ENCODE measurements around the gene TENM4. TPM values are rescaled to one million over a fixed set of nuclear protein-coding genes. Genes with fewer than 3 reads are reported as not detected.

Gene TENM4
- total and polyA plus RNA-seq, 4 donors = 24.8 to 70.5 (median 38.1) TPM

GRCh38 chr11:79367844-79368243 is 73.0 kb downstream of the TENM4 start:
- Histone ChIP-seq H3K36me3 (ENCODE audit: control insufficient read depth, insufficient read depth, low read length) (no peaks in the 10 kb centered on the region), H3K27me3 (ENCODE audit: control insufficient read depth, insufficient read depth, low read length) (no peaks in the 10 kb centered on the region), H3K4me1 (ENCODE audit: control insufficient read depth, insufficient read depth, low read length) (peaks cover 4% of the 10 kb centered on the region), H3K4me3 (ENCODE audit: low read depth, low read length) (no peak overlapping the region), H3K27ac (ENCODE audit: low read depth, low read length) (no peak overlapping the region), H3K9me3 (ENCODE audit: control insufficient read depth, insufficient read depth, low read length) (no peaks in the 10 kb centered on the region)
- 86% methylated on average over 4 of the region's 4 CpGs for WGBS (ENCODE audit: insufficient coverage)
- DNase-seq (ENCODE audit: low read depth in 4 of 6, low spot score in 6 of 6) = no peak

DNA sequence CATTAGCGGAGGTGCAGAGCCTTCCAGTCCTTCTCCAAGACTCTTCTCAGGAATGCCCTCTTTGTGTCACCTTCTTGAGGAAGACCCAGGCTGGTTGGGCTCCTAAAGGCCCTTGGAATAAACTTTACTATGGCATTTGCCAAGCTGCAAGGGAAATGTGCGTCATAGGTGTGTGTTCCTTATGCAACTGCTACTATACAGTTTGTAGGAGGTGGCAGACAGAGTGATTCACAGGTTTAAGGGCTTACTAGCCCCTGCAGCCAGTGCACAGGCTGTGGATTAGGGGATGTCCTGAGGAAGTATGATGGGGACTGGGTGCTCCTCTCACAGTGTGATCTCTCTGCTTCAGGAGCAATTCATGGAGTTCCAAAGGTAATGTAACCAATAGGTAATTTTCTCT is 74.6 kb downstream of the TENM4 start:
- Histone ChIP-seq H3K9me3 (ENCODE audit: control insufficient read depth, insufficient read depth, low read length) (no peaks in the 10 kb centered on the region), H3K4me3 (ENCODE audit: low read depth, low read length) (no peak overlapping the region), H3K4me1 (ENCODE audit: control insufficient read depth, insufficient read depth, low read length) (peaks cover 4% of the 10 kb centered on the region), H3K27me3 (ENCODE audit: control insufficient read depth, insufficient read depth, low read length) (no peaks in the 10 kb centered on the region), H3K36me3 (ENCODE audit: control insufficient read depth, insufficient read depth, low read length) (no peaks in the 10 kb centered on the region), H3K27ac (ENCODE audit: low read depth, low read length) (no peak overlapping the region)
- DNase-seq (ENCODE audit: low read depth in 4 of 6, low spot score in 6 of 6) = no peak
- WGBS (ENCODE audit: insufficient coverage) = 92% methylated on average over 2 of the region's 2 CpGs

- H3K27ac ChIP-seq (ENCODE audit: low read depth, low read length) = no peak overlapping the region
- no peaks in the 10 kb centered on the region for H3K27me3 ChIP-seq (ENCODE audit: control insufficient read depth, insufficient read depth, low read length)
- 92% methylated on average over 2 of the region's 5 CpGs for WGBS (ENCODE audit: insufficient coverage)
- no peak for DNase-seq (ENCODE audit: low read depth in 4 of 6, low spot score in 6 of 6)
- H3K9me3 ChIP-seq (ENCODE audit: control insufficient read depth, insufficient read depth, low read length) = no peaks in the 10 kb centered on the region
- H3K4me1 ChIP-seq (ENCODE audit: control insufficient read depth, insufficient read depth, low read length) = no peaks in the 10 kb centered on the region
- H3K36me3 ChIP-seq (ENCODE audit: control insufficient read depth, insufficient read depth, low read length) = no peaks in the 10 kb centered on the region
- no peak overlapping the region for H3K4me3 ChIP-seq (ENCODE audit: low read depth, low read length)
Measured at GRCh38 chr11:79363861-79364378, 76.9 kb downstream of the TENM4 start.

DNA sequence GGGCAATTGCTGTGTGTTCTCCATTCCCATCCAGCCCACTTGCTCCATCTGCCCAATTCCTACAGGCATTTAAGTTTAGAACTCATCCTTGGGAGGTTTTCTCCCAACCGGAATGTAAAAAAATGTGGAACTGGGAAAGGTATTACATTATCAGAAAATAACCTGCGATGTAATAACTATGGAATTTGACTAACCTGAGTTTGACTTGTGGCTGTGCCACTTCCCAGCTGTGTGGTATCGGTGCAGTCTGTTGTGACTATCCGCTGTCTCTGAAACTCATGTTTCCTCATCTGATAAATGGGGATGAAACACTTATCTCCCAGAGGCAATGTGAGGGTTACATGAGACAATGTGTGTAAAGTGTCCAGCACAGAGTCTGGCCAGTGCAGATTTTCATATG is 77.6 kb downstream of the TENM4 start:
- Histone ChIP-seq H3K27me3 (ENCODE audit: control insufficient read depth, insufficient read depth, low read length) (no peaks in the 10 kb centered on the region), H3K4me3 (ENCODE audit: low read depth, low read length) (no peak overlapping the region), H3K27ac (ENCODE audit: low read depth, low read length) (no peak overlapping the region), H3K4me1 (ENCODE audit: control insufficient read depth, insufficient read depth, low read length) (no peaks in the 10 kb centered on the region), H3K9me3 (ENCODE audit: control insufficient read depth, insufficient read depth, low read length) (no peaks in the 10 kb centered on the region), H3K36me3 (ENCODE audit: control insufficient read depth, insufficient read depth, low read length) (no peaks in the 10 kb centered on the region)
- WGBS (ENCODE audit: insufficient coverage) = 97% methylated on average over 4 of the region's 4 CpGs
- no peak for DNase-seq (ENCODE audit: low read depth in 4 of 6, low spot score in 6 of 6)

GRCh38 chr11:79362821-79363220 is 78.0 kb downstream of the TENM4 start:
- H3K36me3 ChIP-seq (ENCODE audit: control insufficient read depth, insufficient read depth, low read length) = no peaks in the 10 kb centered on the region
- 92% methylated on average over 2 of the region's 4 CpGs for WGBS (ENCODE audit: insufficient coverage)
- no peak overlapping the region for H3K27ac ChIP-seq (ENCODE audit: low read depth, low read length)
- no peaks in the 10 kb centered on the region for H3K4me1 ChIP-seq (ENCODE audit: control insufficient read depth, insufficient read depth, low read length)
- H3K27me3 ChIP-seq (ENCODE audit: control insufficient read depth, insufficient read depth, low read length) = no peaks in the 10 kb centered on the region
- no peaks in the 10 kb centered on the region for H3K9me3 ChIP-seq (ENCODE audit: control insufficient read depth, insufficient read depth, low read length)
- no peak for DNase-seq (ENCODE audit: low read depth in 4 of 6, low spot score in 6 of 6)
- H3K4me3 ChIP-seq (ENCODE audit: low read depth, low read length) = no peak overlapping the region

- H3K4me1 ChIP-seq (ENCODE audit: control insufficient read depth, insufficient read depth, low read length) = no peaks in the 10 kb centered on the region
- DNase-seq (ENCODE audit: low read depth in 4 of 6, low spot score in 6 of 6) = peak in 1 of 6 donors; percentile 82
- 77% methylated on average over 3 of the region's 4 CpGs for WGBS (ENCODE audit: insufficient coverage)
- H3K27me3 ChIP-seq (ENCODE audit: control insufficient read depth, insufficient read depth, low read length) = no peaks in the 10 kb centered on the region
- H3K27ac ChIP-seq (ENCODE audit: low read depth, low read length) = no peak overlapping the region
- H3K4me3 ChIP-seq (ENCODE audit: low read depth, low read length) = no peak overlapping the region
- no peaks in the 10 kb centered on the region for H3K36me3 ChIP-seq (ENCODE audit: control insufficient read depth, insufficient read depth, low read length)
- no peaks in the 10 kb centered on the region for H3K9me3 ChIP-seq (ENCODE audit: control insufficient read depth, insufficient read depth, low read length)
Measured at GRCh38 chr11:79362206-79362757, 78.5 kb downstream of the TENM4 start.

GRCh38 chr11:79358258-79358657 is 82.6 kb downstream of the TENM4 start:
- Histone ChIP-seq H3K27me3 (ENCODE audit: control insufficient read depth, insufficient read depth, low read length) (no peaks in the 10 kb centered on the region), H3K4me3 (ENCODE audit: low read depth, low read length) (no peak overlapping the region), H3K9me3 (ENCODE audit: control insufficient read depth, insufficient read depth, low read length) (no peaks in the 10 kb centered on the region), H3K4me1 (ENCODE audit: control insufficient read depth, insufficient read depth, low read length) (no peaks in the 10 kb centered on the region), H3K36me3 (ENCODE audit: control insufficient read depth, insufficient read depth, low read length) (no peaks in the 10 kb centered on the region), H3K27ac (ENCODE audit: low read depth, low read length) (no peak overlapping the region)
- DNase-seq (ENCODE audit: low read depth in 4 of 6, low spot score in 6 of 6) = no peak
- WGBS (ENCODE audit: insufficient coverage) = 72% methylated on average over 3 of the region's 5 CpGs

DNA sequence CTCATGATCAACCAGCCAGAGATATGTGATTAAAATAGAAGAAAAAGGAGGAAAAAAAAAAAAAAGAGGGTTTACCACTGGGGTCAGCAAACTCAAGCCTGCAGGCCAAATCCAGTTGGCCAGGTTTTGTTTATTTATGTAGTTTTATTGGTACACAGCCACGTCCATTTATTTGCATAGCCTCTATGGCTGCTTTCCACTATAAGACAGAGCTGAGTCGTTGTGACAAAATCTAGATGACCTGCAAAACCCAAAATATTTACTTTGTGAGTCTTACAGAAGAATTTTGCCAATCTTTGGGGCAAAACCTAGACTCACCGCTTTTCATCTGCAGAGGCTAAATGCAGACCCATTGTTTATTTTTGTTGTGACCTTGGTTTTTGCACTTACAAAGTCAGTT is 87.1 kb downstream of the TENM4 start:
- Histone ChIP-seq H3K27ac (ENCODE audit: low read depth, low read length) (no peak overlapping the region), H3K9me3 (ENCODE audit: control insufficient read depth, insufficient read depth, low read length) (no peaks in the 10 kb centered on the region), H3K36me3 (ENCODE audit: control insufficient read depth, insufficient read depth, low read length) (no peaks in the 10 kb centered on the region), H3K4me3 (ENCODE audit: low read depth, low read length) (no peak overlapping the region), H3K27me3 (ENCODE audit: control insufficient read depth, insufficient read depth, low read length) (no peaks in the 10 kb centered on the region), H3K4me1 (ENCODE audit: control insufficient read depth, insufficient read depth, low read length) (peaks cover 5% of the 10 kb centered on the region)
- no peak for DNase-seq (ENCODE audit: low read depth in 4 of 6, low spot score in 6 of 6)
- 60% methylated on average over 1 of the region's 3 CpGs for WGBS (ENCODE audit: insufficient coverage)

DNA sequence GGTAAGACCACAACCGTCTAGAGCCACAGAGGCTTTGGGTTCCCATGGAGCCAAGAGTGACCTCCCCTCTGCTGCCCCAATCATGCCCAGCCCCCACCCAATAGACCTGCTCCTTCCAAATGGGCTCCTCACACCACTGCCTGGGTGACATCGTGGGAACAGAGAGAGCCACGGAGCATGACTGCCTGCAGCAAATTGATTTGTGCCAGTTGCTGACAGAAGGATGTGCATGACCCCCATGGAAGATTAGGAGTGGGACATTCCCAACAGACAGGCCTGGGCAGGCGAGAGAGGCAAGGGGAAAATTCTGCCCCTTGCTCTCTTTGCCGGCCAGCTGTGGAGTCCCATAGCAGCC is 88.5 kb downstream of the TENM4 start:
- Histone ChIP-seq H3K27me3 (ENCODE audit: control insufficient read depth, insufficient read depth, low read length) (no peaks in the 10 kb centered on the region), H3K36me3 (ENCODE audit: control insufficient read depth, insufficient read depth, low read length) (no peaks in the 10 kb centered on the region), H3K27ac (ENCODE audit: low read depth, low read length) (no peak overlapping the region), H3K4me1 (ENCODE audit: control insufficient read depth, insufficient read depth, low read length) (peaks cover 7% of the 10 kb centered on the region), H3K9me3 (ENCODE audit: control insufficient read depth, insufficient read depth, low read length) (no peaks in the 10 kb centered on the region), H3K4me3 (ENCODE audit: low read depth, low read length) (no peak overlapping the region)
- 19% methylated on average over 4 of the region's 5 CpGs for WGBS (ENCODE audit: insufficient coverage)
- DNase-seq (ENCODE audit: low read depth in 4 of 6, low spot score in 6 of 6) = no peak

DNA sequence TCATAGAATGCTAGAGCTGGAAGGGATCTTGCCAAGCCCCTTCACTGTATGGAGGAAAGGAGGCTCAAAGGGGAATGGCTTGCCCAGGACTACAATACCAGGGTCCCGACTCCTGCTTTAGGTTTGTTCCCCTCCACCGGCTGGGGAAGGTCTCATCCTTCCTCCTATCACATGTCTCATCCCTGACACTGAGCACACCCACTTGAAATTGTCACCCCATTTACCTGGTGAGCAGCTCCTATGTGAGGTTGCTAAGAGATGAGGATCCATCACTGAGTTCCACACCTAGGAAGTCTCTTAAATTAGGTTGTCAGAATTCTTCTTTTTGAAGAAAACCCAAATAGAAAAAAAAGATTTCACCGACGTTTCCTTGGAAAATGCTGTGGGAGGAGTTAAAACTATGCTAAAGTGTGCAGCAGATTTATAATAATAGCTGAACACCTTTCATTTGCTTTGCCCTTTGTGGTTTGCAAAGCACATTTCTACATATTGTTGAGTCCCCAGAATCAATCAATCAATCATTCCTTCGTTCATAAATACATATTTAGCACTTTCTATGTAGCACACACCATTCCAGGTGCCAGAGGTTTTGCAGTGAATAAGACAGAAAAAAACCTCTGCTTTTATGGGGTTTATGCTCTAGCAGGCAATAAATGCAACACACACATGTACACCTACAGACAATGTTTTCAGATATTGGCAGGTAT is 91.7 kb downstream of the TENM4 start:
- DNase-seq (ENCODE audit: low read depth in 4 of 6, low spot score in 6 of 6) = no peak
- H3K27me3 ChIP-seq (ENCODE audit: control insufficient read depth, insufficient read depth, low read length) = no peaks in the 10 kb centered on the region
- no peak overlapping the region for H3K4me3 ChIP-seq (ENCODE audit: low read depth, low read length)
- peaks cover 9% of the 10 kb centered on the region for H3K4me1 ChIP-seq (ENCODE audit: control insufficient read depth, insufficient read depth, low read length)
- H3K36me3 ChIP-seq (ENCODE audit: control insufficient read depth, insufficient read depth, low read length) = no peaks in the 10 kb centered on the region
- no CpG with 5 or more reads among the region's 5 CpGs for WGBS (ENCODE audit: insufficient coverage)
- H3K27ac ChIP-seq (ENCODE audit: low read depth, low read length) = no peak overlapping the region
- no peaks in the 10 kb centered on the region for H3K9me3 ChIP-seq (ENCODE audit: control insufficient read depth, insufficient read depth, low read length)
